H1 (cell line): ENCODE measurements around the gene RPL26. TPM values are rescaled to one million over a fixed set of nuclear protein-coding genes. Genes with fewer than 3 reads are reported as not detected.

Experiments used
- CTCF ChIA-PET: fragments of 300-600 bp; sonication (Branson Sonifier 250); formaldehyde crosslinking; loops from one replicate; lab custom pipeline; 2021; ENCODE audit not compliant: partially characterized antibody; lab: Charles Lee
- POLR2A ChIA-PET: fragments of 300-600 bp; sonication (Branson Sonifier 250); formaldehyde crosslinking; loops from one replicate; lab custom pipeline; 2021; ENCODE audit warnings: inconsistent platforms; ENCODE audit not compliant: partially characterized antibody; lab: Charles Lee
- DNase-seq, 2 experiments: peaks; one replicate each; pipeline versions ENCODE4 v3.0.0 to v3.0.0-alpha.2; 2010 to 2022; ENCODE audit warnings: low spot score in 2 of 2, low read depth in 1 of 2, mixed read lengths in 1 of 2
- FAIRE-seq: peaks from 2 replicates; lab custom pipeline; 2011; peaks lifted over from hg19 to GRCh38; lab: Jason Lieb, UNC
- H2AFZ ChIP-seq: 2 replicates; pipeline ENCODE4 v1.8.1; 2012; ENCODE audit warnings: low read length, inconsistent platforms
- H2AK5ac ChIP-seq: 2 replicates; pipeline ENCODE4 v1.6.1; 2013; ENCODE audit warnings: low read depth, low read length
- H2BK120ac ChIP-seq: replicated peaks from 2 replicates; pipeline ENCODE3; 2013; ENCODE audit warnings: low read depth, low read length, inconsistent platforms
- H2BK12ac ChIP-seq: 2 replicates; pipeline ENCODE4 v1.6.1; 2013; ENCODE audit warnings: low read depth, low read length
- H2BK15ac ChIP-seq: 2 replicates; pipeline ENCODE4 v1.6.1; 2013; ENCODE audit warnings: low read length
- H2BK20ac ChIP-seq: 2 replicates; pipeline ENCODE4 v1.6.1; 2013; ENCODE audit warnings: low read length
- H2BK5ac ChIP-seq: 2 replicates; pipeline ENCODE4 v1.6.1; 2013; ENCODE audit warnings: low read depth, low read length
- H3K14ac ChIP-seq: 2 replicates; pipeline ENCODE4 v1.6.1; 2013; ENCODE audit warnings: inconsistent platforms; ENCODE audit not compliant: insufficient read length
- H3K18ac ChIP-seq: 2 replicates; pipeline ENCODE4 v1.6.1; 2013; ENCODE audit warnings: low read length; ENCODE audit errors: extremely low read depth
- H3K23ac ChIP-seq: 2 replicates; pipeline ENCODE4 v1.6.1; 2013; ENCODE audit warnings: inconsistent platforms; ENCODE audit not compliant: insufficient read length
- H3K23me2 ChIP-seq: 2 replicates; pipeline ENCODE4 v1.6.1; 2013; ENCODE audit warnings: low read depth, low read length
- H3K27ac ChIP-seq: 2 replicates; pipeline ENCODE4 v1.6.1; 2011; ENCODE audit warnings: low read depth, low read length, inconsistent platforms
- H3K27me3 ChIP-seq, 4 experiments: replicated peaks in 1 of 4; 1 replicate in 1 of 4; 2 replicates in 3 of 4; pipeline versions ENCODE4 v1.6.1 to v1.8.1; 2011 to 2013; ENCODE audit warnings: low read length in 3 of 4, mild to moderate bottlenecking in 3 of 4, inconsistent platforms in 2 of 4, mixed read lengths in 2 of 4, moderate library complexity in 1 of 4; ENCODE audit not compliant: control insufficient read depth in 3 of 4, insufficient read depth in 3 of 4; ENCODE audit errors: extremely low read depth in 1 of 4
- H3K36me3 ChIP-seq, 4 experiments: 2 replicates each; pipeline versions ENCODE4 v1.6.1 to v1.8.1; 2011 to 2013; ENCODE audit warnings: mild to moderate bottlenecking in 4 of 4, low read length in 3 of 4, moderate library complexity in 2 of 4, control low read depth in 1 of 4, inconsistent platforms in 1 of 4; ENCODE audit not compliant: insufficient read depth in 4 of 4, control insufficient read depth in 2 of 4
- H3K4ac ChIP-seq: replicated peaks from 2 replicates; pipeline ENCODE3; 2013; ENCODE audit warnings: low read length, low read depth, mixed read lengths, inconsistent platforms; ENCODE audit not compliant: insufficient read length
- H3K4me1 ChIP-seq, 4 experiments: replicated peaks in 1 of 4; 1 replicate in 1 of 4; 2 replicates in 3 of 4; pipeline versions ENCODE4 v1.6.1 to v1.8.1; 2011 to 2013; ENCODE audit warnings: low read length in 3 of 4, inconsistent platforms in 2 of 4, mixed read lengths in 1 of 4; ENCODE audit not compliant: insufficient read depth in 4 of 4, control insufficient read depth in 3 of 4
- H3K4me2 ChIP-seq, 2 experiments: 2 replicates each; pipeline versions ENCODE4 v1.6.1 to v1.8.1; 2011 to 2013; ENCODE audit warnings: low read depth in 2 of 2, low read length in 2 of 2, control low read depth in 1 of 2, inconsistent platforms in 1 of 2, mild to moderate bottlenecking in 1 of 2; ENCODE audit not compliant: insufficient read depth in 1 of 2
- H3K4me3 ChIP-seq, 4 experiments: fragments of 200-600, 300-600 bp in 1 of 4; sonication (generic), shearing (Covaris generic), sonication (Bioruptor Twin) in 1 of 4; 2 replicates each; pipeline versions ENCODE4 v1.5.1 to v1.8.1; 2011 to 2016; ENCODE audit warnings: low read length in 4 of 4, low read depth in 3 of 4, control low read depth in 2 of 4, inconsistent platforms in 2 of 4, mild to moderate bottlenecking in 2 of 4, mixed read lengths in 1 of 4, moderate library complexity in 1 of 4; ENCODE audit not compliant: insufficient read depth in 2 of 4; ENCODE audit errors: extremely low read depth in 1 of 4
- H3K56ac ChIP-seq: replicated peaks from 2 replicates; pipeline ENCODE3; 2013; ENCODE audit warnings: low read depth, mild to moderate bottlenecking, mixed read lengths, low read length, inconsistent platforms; ENCODE audit not compliant: insufficient read length
- H3K79me1 ChIP-seq: 2 replicates; pipeline ENCODE4 v1.6.1; 2013; ENCODE audit warnings: low read depth, low read length, control low read depth
- H3K79me2 ChIP-seq, 2 experiments: 2 replicates each; pipeline versions ENCODE4 v1.6.1 to v1.8.1; 2012 to 2013; ENCODE audit warnings: low read length in 2 of 2, mild to moderate bottlenecking in 2 of 2, inconsistent platforms in 1 of 2; ENCODE audit not compliant: insufficient read depth in 2 of 2, control insufficient read depth in 1 of 2
- H3K9ac ChIP-seq, 4 experiments: replicated peaks in 1 of 4; 1 replicate in 1 of 4; 2 replicates in 3 of 4; pipeline versions ENCODE4 v1.6.1 to v1.8.1; 2011 to 2013; ENCODE audit warnings: low read depth in 3 of 4, low read length in 3 of 4, control low read depth in 2 of 4, mild to moderate bottlenecking in 2 of 4, moderate library complexity in 2 of 4, inconsistent platforms in 1 of 4; ENCODE audit errors: extremely low read depth in 1 of 4
- H3K9me3 ChIP-seq, 2 experiments: 2 replicates each; pipeline versions ENCODE4 v1.6.1 to v1.8.1; 2012 to 2013; ENCODE audit warnings: mild to moderate bottlenecking in 2 of 2, moderate library complexity in 2 of 2, control low read depth in 1 of 2, inconsistent platforms in 1 of 2, low read depth in 1 of 2, low read length in 1 of 2, mixed read lengths in 1 of 2; ENCODE audit not compliant: insufficient read depth in 2 of 2
- H4K20me1 ChIP-seq, 2 experiments: replicated peaks in 1 of 2; 2 replicates each; pipeline versions ENCODE3 to v1.8.1; 2011 to 2013; ENCODE audit warnings: inconsistent platforms in 2 of 2, low read length in 2 of 2, mild to moderate bottlenecking in 1 of 2; ENCODE audit not compliant: insufficient read depth in 2 of 2, control insufficient read depth in 1 of 2
- H4K5ac ChIP-seq: 2 replicates; pipeline ENCODE4 v1.6.1; 2013; ENCODE audit warnings: low read length, low read depth, mixed read lengths, inconsistent platforms; ENCODE audit not compliant: insufficient read length
- H4K8ac ChIP-seq: 2 replicates; pipeline ENCODE4 v1.8.0; 2013; ENCODE audit warnings: mild to moderate bottlenecking, moderate library complexity, low read length, inconsistent platforms; ENCODE audit not compliant: insufficient read depth; ENCODE audit errors: extremely low read depth
- H4K91ac ChIP-seq: replicated peaks from 2 replicates; pipeline ENCODE3; 2013; ENCODE audit warnings: low read length, mixed read lengths, inconsistent platforms; ENCODE audit not compliant: insufficient read length
- ASH2L ChIP-seq: fragments of 200-600, 300-600 bp; sonication (generic); IDR thresholded peaks from one replicate; pipeline ENCODE4 v1.7.1; 2017; ENCODE audit warnings: low read length
- BACH1 ChIP-seq: IDR thresholded peaks from 2 replicates; pipeline ENCODE4 v1.6.1; 2012; ENCODE audit warnings: low read length, improper control_type of control experiment
- BCL11A ChIP-seq, 2 experiments: IDR thresholded peaks; one replicate each; pipeline ENCODE4 v1.6.1; 2011; ENCODE audit warnings: low read depth in 2 of 2, low read length in 2 of 2, mild to moderate bottlenecking in 2 of 2
- CTCF ChIP-seq, 3 experiments: IDR thresholded peaks; 1 replicate in 2 of 3; 2 replicates in 1 of 3; pipeline versions ENCODE4 v1.5.1 to v1.6.1; 2011; ENCODE audit warnings: low read length in 3 of 3, mild to moderate bottlenecking in 3 of 3, inconsistent platforms in 2 of 3, low read depth in 1 of 3, moderate library complexity in 1 of 3; ENCODE audit not compliant: insufficient read depth in 1 of 3; ENCODE audit errors: control extremely low read depth in 1 of 3
- FOSL1 ChIP-seq: IDR thresholded peaks from 2 replicates; pipeline ENCODE4 v1.6.1; 2011; ENCODE audit warnings: mild to moderate bottlenecking, low read depth, low read length, moderate library complexity; ENCODE audit not compliant: insufficient read depth
- HDAC2 ChIP-seq, 2 experiments: fragments of 300-600 bp in 1 of 2; sonication (generic) in 1 of 2; IDR thresholded peaks; 2 replicates each; pipeline ENCODE4 v1.6.1; 2011 to 2012; ENCODE audit warnings: low read depth in 2 of 2, low read length in 2 of 2, mild to moderate bottlenecking in 2 of 2, moderate library complexity in 2 of 2, borderline replicate concordance in 1 of 2, inconsistent platforms in 1 of 2
- KDM4A ChIP-seq: IDR thresholded peaks from one replicate; pipeline ENCODE4 v1.7.1; 2012; ENCODE audit warnings: low read depth, mild to moderate bottlenecking, moderate library complexity, low read length, inconsistent platforms; ENCODE audit not compliant: severe bottlenecking
- POLR2A ChIP-seq, 2 experiments: IDR thresholded peaks; 1 replicate in 1 of 2; 2 replicates in 1 of 2; pipeline ENCODE4 v1.6.1; 2011; ENCODE audit warnings: low read depth in 2 of 2, low read length in 2 of 2, mild to moderate bottlenecking in 2 of 2; ENCODE audit errors: control extremely low read depth in 1 of 2
- POLR2AphosphoS5 ChIP-seq: IDR thresholded peaks from 2 replicates; pipeline ENCODE4 v1.6.1; 2011; ENCODE audit warnings: low read depth, low read length
- POU5F1 ChIP-seq: IDR thresholded peaks from 2 replicates; pipeline ENCODE4 v1.6.1; 2011; ENCODE audit warnings: low read depth, mild to moderate bottlenecking, low read length, moderate library complexity
- SP1 ChIP-seq: IDR thresholded peaks from 2 replicates; pipeline ENCODE4 v1.6.1; 2011; ENCODE audit warnings: low read depth, low read length
- SRF ChIP-seq: IDR thresholded peaks from 2 replicates; pipeline ENCODE4 v1.6.1; 2011; ENCODE audit warnings: mild to moderate bottlenecking, low read depth, low read length, moderate library complexity
- TAF1 ChIP-seq: IDR thresholded peaks from 2 replicates; pipeline ENCODE4 v1.6.1; 2011; ENCODE audit warnings: mild to moderate bottlenecking, low read depth, low read length
- WGBS, 2 experiments: shearing (Covaris generic) in 1 of 2; methylation state at CpG; one replicate each; pipeline versions ENCODE4 v1.1.6 to v1.1.7; 2013 to 2015; ENCODE audit warnings: low lambda C conversion rate in 2 of 2, mixed read lengths in 2 of 2, inconsistent platforms in 1 of 2, low coverage in 1 of 2, missing lambda C conversion rate in 1 of 2; ENCODE audit not compliant: insufficient replicate concordance in 2 of 2, insufficient coverage in 1 of 2, insufficient read length in 1 of 2; ENCODE audit errors: extremely low coverage in 1 of 2, missing lambda C conversion rate in 1 of 2; 5-methylcytosine and 5-hydroxymethylcytosine counted together
- polyA plus RNA-seq, 7 experiments: library from polyadenylated mRNA; depleted of rRNA in 3 of 7; stranded (reverse) in 5 of 7; unstranded in 2 of 7; fragments of >200 nt in 5 of 7; fragments of 200-250 nt in 2 of 7; gene quantifications; 1 replicate in 5 of 7; 2 replicates in 1 of 7; 4 replicates in 1 of 7; pipeline versions ENCODE4 v1.2.1 to v1.2.3, GENCODE V29; 2011 to 2013; ENCODE audit warnings: missing spikeins in 2 of 7, mixed read lengths in 2 of 7
- total RNA-seq: library from RNA; stranded (reverse); fragmentation: NEBNext Ultra II Directional; extraction: Animal tissue kit (Norgen Biotek cat#: 25700); gene quantifications from 2 replicates; pipeline ENCODE4 v1.2.1, GENCODE V29; 2021

The RPL26 gene
- total and polyA plus RNA-seq, 2 of the 8 experiments (the other 6 are each of a cell fraction or from before 2014, with no cell fraction given): 1,963 to 2,554 TPM

GRCh38 chr17:8357910-8358309 lies 25.1 kb downstream of the RPL26 start:
- Histone ChIP-seq H3K79me2 (no peaks in the 10 kb centered on the region), H2BK5ac (no peak overlapping the region), H3K9ac (no peak overlapping the region), H3K4me1 (peaks cover 0 to 5% (median 3%) of the 10 kb centered on the region in 4 experiments; a peak in 2 of 7 replicates), H3K23me2 (no peaks in the 10 kb centered on the region; the same call in 1 of the 2 replicates), H2AFZ (no peak overlapping the region), H3K4me2 (no peak overlapping the region), H3K9me3 (no peaks in the 10 kb centered on the region), H3K56ac (no peak overlapping the region), H4K5ac (no peak overlapping the region), H4K8ac (no peak overlapping the region), H3K27ac (no peak overlapping the region), H3K36me3 (no peaks in the 10 kb centered on the region), H3K4me3 (no peak overlapping the region), H3K79me1 (no peaks in the 10 kb centered on the region), H2BK12ac (no peak overlapping the region), H2BK20ac (no peak overlapping the region), H3K4ac (no peak overlapping the region), H3K27me3 (no peaks in the 10 kb centered on the region), H4K20me1 (no peaks in the 10 kb centered on the region), H3K18ac (no peak overlapping the region), H2BK120ac (no peak overlapping the region), H2AK5ac (no peak overlapping the region), H3K14ac (no peak overlapping the region), H3K23ac (no peak overlapping the region), H2BK15ac (no peak overlapping the region), H4K91ac (no peak overlapping the region)
- DNase-seq (no peak), FAIRE-seq (no peak)
- POLR2A ChIA-PET: interaction anchor here (0.9 to 2.7 kb wide), 4 partner anchors 11 to 25 kb away, joined by 3 to 20 read pairs (median 4); partner anchors contain the start of genes KRABD2 and RPL26
- 88% methylated on average over 3 of the region's 3 CpGs; no CpG with 5 or more reads in 1 of the 2 experiments for WGBS, 2 experiments
- CTCF ChIA-PET: no interaction called here
- no peak for TF ChIP-seq POU5F1
- no peak for TF ChIP-seq TAF1
- no peak for TF ChIP-seq ASH2L
- TF ChIP-seq CTCF (IDR thresholded peaks at IDR 0.05; ENCODE audit: control extremely low read depth in 1 of 3, insufficient read depth in 1 of 3, low read depth in 1 of 3, low read length in 3 of 3): no peak
- TF ChIP-seq POLR2AphosphoS5: no peak
- no peak for TF ChIP-seq BACH1
- no peak for TF ChIP-seq KDM4A
- no peak for TF ChIP-seq SP1
- TF ChIP-seq SRF: no peak
- no peak for TF ChIP-seq BCL11A (IDR thresholded peaks at IDR 0.05; ENCODE audit: low read depth in 2 of 2, low read length in 2 of 2)
- no peak for TF ChIP-seq POLR2A (IDR thresholded peaks at IDR 0.05; ENCODE audit: control extremely low read depth in 1 of 2, low read depth in 2 of 2, low read length in 2 of 2)
- no peak for TF ChIP-seq HDAC2 (IDR thresholded peaks at IDR 0.05; ENCODE audit: borderline replicate concordance in 1 of 2, low read depth in 2 of 2, low read length in 2 of 2)
- no peak for TF ChIP-seq FOSL1
